ENCODE data around the gene AQP7. TPM values are rescaled to one million over a fixed set of nuclear protein-coding genes. Genes with fewer than 3 reads are reported as not detected.
"Not testable (repeated sequence)": the region's sequence is repeated elsewhere in the genome, so short reads cannot be mapped to it uniquely, and the experiment has no call there.

AQP7 gene
- total RNA-seq, 1 experiment from 2014 or later, result not detected

DNA sequence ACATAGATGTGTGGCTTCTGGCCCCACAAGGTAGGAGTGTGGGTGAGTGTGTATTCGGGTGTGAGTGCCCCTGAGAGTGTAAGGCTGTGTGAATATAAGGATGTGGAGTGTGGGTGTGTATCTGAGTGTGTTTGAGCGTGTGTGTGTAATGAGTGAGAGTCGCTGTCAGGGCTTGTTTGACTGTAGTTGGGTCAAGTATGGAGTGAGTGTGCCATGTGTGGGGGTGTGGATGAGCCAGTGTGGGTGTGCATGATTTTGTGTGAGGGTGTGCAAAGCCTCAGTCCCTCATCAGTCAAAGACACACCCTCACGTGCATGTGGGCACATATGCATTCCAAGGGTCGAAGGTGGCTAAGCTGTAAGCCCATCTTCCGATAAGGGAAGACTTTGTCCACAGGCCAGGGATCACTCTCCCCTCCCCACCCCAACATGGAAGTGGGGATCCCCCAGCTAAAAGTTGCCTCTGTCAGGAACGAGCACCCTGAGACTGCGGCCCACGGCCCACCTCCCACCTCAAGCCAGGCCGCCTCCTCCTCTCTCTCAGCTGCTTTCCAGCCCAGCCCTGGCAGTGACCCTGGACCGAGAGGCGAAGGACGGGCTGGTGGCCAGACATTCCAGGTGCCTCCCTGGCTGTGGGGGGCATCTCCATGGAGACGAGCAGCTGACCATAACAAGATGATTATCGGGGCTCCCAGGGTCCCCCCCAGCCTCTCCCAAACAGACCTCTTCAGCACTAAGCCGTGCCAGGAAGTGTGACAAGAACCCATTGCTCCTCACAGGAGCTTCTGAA, 32.1 kb upstream of the AQP7 start:
- no peak for DNase-seq (ENCODE audit: low read depth)

DNA sequence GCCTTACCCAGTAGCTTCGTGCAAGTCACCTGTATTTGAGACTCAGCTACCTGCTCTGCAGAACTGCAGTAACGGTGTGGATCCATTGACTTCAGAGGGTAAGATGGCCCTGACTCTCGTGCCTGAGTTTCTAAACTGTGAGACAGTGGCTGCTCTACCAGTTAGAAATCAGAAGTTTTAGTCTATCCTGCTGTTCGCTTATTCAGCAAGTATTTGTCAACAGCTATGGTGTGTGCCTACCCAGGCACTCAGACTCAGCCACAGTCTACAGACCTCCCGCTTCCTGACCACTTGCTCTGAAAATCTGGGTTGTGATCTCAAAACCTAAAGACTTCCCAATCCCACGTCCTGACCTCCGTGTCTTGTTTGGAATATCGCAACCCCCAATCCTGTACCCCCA, 31.5 kb upstream of the AQP7 start:
- DNase-seq (ENCODE audit: low read depth), result no peak

DNA sequence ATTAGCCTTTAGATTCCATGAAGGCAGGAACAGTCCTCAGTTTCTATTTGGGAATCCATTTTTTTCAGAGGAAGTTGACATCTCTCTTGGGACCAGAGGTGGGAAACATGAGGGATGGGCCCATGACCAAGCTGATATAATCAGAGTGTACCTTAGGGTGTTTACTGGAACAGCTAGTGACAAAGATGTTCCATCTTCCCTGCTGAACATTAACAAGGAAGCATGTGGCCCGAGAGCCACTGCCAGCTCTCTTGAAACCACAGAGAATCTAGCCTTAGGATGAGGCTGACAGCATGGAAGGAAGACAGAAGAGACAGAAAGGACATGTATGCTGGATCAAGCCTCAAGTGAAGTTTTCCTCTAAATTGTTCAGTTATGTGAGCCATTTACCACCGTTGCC, 29.1 kb upstream of the AQP7 start:
- DNase-seq (ENCODE audit: low read depth), result no peak

DNA sequence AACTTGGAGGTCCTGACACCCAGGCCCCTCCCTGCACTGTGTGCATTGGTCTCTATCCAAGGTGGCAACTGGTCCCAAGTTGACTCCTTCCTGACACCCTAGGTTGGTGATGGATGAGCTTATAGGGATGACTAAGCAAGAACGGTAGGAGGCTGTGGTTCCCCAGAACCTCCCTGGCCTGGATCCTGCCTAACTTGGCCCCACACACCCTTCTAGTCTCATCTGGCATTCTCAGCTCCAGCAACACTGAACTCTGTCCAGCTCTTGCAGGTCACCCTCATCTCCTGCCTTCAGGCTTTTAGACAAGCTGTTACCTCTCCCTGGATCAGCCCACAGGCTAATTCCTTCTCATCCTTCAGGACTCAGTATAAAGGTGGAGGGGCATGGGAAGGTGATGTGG, 28.6 kb upstream of the AQP7 start:
- DNase-seq (ENCODE audit: low read depth), result no peak

DNA sequence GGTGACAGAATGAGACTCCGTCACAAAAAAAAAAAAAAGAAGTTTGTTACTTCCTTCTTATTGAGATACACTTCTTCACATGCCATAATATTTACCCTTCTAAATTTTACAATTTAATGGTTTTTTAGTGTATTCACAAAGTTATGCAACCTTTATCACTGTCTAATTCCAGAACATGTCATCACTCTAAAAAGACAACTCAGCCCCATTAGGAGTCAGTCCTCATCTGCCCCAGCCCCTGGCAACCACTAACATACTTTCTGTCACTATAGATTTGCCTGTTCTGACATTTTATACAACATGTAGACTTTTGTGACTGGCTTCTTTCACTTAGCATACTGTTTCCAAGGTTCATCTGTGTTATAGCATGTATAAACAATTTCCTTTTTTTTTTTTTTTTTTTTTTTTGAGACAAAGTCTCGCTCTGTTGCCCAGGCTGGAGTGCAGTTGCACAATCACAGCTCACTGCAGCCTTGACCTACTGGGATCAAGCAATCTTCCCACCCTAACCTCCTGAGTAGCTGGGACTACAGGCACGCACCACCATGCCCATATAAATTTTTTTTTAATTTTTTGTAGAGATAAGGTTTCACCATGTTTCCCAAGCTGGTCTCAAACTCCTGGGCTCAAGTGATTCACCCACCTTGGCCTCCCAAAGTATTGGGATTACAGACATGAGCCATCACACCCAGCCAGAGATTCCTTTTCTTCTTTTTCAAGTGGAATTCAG, 27.1 kb upstream of the AQP7 start:
- DNase-seq (ENCODE audit: low read depth), result no peak

DNA sequence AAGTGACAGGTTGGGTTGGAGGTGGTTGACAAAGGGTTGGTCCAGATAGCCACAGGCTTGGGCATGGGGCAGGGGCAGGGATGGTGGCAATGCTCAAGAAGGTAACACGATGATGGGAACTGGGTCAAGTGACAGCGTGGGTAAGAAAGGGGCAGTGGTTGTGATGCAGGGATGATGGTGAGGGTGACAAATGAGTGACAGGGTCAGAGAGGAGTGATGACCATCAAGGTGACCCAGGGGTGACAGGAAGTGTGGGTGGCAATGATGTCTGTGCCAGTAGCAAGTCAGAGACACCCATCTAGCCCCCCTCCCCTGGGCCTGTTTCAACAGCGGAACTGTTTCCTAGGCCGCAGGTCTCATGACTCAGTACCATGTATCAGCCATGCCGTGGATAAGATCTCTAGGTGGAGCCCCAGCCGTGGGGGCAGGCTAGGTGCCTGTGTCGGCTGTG, 24.5 kb upstream of the AQP7 start:
- DNase-seq (ENCODE audit: low read depth), result no peak

DNA sequence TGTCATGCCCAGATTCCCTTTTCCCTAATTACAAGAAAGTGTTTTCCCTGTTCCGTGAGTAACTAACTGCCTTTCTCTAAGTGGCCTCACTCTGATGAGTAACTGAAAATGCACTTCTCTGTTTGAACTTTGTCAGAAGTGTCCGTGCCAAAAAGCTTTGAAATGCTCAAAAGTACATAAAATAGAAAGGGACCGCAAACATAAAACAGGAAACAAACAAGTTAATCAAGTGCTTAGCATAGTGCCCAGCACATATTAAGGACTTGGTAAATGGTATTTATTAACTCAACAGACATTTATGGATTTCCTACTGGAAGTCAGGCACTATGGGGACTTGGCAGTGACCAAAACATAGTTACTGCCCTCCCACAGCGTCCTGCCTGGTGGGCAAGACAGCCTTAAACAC, 22.8 kb upstream of the AQP7 start:
- DNase-seq (ENCODE audit: low read depth), result no peak

DNA sequence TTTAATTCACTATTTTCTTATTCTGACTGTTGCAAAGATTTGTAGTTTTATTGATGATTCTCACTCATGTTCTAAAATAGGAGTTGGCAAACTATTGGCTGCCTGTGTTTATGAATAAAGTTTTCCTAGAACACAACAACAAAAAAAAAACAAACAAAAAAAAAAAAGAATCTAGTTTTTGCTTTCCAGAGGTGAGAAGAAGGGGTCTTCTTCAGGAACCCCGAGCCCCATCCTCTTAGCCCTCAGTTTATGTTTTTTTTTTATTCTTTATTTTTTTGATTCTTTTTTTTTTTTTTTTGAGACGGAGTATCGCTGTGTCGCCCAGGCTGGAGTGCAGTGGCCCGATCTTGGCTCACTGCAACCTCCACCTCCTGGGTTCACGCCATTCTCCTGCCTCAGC, 22.1 kb upstream of the AQP7 start:
- DNase-seq (ENCODE audit: low read depth), result not testable (repeated sequence)

DNA sequence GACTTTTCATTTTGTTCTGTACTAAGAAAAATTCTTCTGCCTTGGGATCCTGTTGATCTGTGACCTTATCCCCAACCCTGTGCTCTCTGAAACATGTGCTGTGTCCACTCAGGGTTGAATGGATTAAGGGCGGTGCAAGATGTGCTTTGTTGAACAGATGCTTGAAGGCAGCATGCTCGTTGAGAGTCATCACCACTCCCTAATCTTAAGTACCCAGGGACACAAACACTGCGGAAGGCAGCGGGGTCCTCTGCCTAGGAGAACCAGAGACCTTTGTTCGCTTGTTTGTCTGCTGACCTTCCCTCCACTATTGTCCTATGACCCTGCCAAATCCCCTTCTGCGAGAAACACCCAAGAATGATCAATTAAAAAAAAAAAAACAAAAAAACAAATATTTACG, 21.7 kb upstream of the AQP7 start:
- DNase-seq (ENCODE audit: low read depth), result not testable (repeated sequence)

DNA sequence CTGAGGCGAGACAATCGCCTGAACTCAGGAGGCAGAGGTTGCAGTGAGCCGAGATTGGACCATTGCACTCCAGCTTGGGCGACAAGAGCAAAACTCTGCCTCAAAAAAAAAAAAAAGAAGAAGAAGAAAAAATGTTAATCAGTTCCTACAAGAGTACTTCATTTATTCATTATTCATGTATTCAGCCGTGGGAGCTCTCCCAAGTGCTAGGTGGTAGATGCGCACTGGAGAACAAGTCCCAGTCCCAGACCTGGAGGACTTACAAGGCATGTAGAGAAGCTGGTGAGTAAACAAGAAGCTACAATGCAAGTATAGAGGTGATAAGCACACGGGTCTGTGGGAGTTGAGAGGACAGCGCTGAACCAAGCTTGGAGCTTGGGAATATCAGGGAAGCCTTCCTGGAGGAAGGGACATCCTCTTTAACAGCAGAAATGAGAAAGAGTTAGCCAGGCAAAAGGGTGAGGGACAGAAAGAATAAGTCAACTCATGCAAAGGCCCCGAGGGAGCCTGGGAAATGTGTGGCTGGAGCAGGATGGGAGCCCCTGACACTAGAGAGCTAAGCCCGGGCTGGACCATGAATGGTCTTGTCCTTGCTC, 17.4 kb upstream of the AQP7 start:
- no peak for DNase-seq (ENCODE audit: low read depth)

DNA sequence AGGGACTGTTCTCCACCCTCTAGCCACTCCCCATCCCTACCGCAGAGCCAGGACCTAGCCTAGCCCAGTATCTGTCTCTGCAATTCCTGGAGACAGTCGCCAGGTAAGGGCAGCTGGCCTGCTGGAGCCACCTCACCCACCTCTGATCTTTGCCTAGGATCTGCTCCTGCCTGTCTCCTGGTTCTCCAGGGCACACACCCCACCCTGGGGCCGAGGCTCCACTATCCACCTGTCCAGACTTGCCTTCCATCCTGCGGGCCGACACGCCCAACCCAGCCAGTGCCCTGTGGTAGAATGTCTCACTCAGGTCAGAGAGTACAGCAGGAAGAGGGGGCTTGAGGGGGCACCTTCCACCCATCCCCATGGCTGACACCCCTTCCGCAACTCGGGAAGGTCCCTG, 15.7 kb upstream of the AQP7 start:
- DNase-seq (ENCODE audit: low read depth), result no peak

DNA sequence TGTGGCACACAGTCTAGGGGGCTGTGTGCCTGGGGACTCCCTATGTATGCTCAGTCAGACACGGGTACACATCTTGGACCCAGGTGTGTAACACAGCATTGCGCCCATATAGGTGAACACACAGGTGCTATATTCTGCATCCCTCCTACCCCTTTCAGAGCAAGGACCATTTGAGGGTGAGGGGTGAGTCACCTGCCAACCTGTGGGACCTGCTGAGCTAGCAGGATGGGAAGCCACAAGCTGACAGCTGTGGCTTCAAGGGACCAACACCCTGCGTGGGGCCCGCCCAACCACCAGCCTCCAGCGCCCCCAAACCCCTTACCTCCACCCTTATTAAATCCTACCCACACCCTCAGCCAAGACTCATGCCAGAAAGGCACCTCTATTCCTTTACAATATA, 14.6 kb upstream of the AQP7 start:
- no peak for DNase-seq (ENCODE audit: low read depth)

DNA sequence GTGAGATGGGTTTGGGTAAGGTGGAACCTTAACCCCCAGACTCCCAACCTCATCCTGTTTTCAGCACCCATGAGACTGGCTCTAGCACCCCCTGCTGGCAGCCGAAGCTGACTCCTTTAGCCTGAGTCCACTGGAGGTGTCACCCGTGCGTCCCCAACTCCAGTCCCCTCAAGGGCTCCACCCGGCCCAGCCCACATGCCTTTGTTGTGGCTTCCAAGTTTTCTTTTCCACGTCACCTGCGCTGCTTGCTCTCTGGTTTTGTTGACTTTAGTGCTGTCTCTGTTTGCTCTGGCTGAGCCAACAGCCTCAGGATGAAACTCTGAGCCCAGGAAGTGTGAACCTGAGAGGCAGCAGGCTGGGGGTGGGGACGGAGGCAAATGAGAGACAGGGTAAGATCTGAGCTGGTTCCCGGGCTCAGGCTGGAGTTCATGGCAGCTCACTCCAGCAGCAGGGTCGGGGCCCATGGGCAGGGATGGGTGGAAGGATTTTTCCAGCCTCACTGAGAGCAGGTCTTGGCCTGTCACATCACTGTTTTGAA, 13.2 kb upstream of the AQP7 start:
- DNase-seq (ENCODE audit: low read depth), result peak; percentile 29

DNA sequence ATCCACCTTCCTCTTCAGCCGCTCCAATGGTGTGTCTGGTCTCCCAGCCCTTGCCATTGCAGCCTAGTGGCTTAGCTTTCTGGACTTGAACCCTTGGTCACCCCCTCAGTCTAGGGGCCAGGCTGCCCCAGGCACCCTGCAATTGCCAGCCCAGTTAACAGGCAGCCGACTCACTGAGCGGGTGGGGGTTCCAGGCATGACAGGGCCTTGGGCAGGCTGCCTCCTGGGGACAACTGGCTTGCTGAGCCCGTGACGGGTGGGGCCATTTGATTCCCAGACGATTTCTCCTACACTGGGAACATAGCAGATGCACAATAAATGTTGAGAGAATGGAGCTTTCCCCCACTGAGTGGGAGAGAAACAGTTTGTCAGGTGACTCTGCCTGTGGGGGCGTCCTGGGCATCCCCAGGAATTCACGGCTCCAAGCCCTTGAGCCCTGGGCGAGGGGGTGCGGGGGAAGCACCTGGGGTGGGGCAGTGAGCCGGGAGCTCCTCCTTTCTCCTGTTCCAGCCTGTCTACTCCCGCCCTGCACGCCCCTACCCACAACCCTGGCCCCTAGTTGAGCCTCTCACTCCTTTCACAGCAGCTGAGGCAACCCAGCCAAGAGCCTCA, 12.6 kb upstream of the AQP7 start:
- DNase-seq (ENCODE audit: low read depth), result no peak

DNA sequence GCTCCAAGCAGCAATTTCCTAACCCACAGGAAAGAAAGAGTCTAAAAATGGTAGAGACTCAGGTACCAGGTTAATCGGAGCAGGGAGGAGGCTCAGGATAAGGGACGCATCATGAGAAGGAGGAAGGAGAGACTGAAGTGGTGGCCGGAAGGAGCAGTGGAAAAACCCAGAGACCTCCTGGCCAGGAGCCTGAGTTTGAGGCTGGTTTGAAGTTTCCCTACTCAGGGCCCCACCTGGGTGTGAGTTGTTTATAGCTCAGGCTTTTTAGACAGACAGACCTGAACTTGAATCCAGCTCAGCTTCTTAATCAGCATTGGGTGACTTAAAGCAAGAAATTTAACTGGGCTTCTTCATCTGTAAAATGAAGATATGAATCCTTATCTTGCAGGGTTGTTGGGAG, 11.9 kb upstream of the AQP7 start:
- DNase-seq (ENCODE audit: low read depth), result no peak

DNA sequence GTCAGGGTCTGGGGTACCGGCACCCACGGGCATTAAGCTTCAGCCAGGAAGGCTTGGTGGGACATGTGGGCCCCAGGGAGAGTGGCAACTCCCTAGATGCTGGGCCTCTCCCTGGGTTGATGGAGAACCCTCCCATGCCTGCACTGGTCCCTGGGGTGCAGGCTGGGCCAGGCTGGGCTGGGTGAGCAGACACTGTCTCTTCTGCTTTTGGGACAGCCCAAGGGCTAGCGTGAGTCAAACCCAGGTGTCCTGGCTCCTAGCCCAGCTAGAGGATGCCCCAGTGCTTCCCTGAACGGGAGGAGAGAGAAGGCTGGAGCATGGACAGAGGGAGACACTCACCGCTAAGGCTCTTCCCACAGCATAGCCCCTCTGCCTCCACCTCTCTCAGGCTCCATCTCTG, 5.7 kb upstream of the AQP7 start:
- DNase-seq (ENCODE audit: low read depth), result no peak

DNA sequence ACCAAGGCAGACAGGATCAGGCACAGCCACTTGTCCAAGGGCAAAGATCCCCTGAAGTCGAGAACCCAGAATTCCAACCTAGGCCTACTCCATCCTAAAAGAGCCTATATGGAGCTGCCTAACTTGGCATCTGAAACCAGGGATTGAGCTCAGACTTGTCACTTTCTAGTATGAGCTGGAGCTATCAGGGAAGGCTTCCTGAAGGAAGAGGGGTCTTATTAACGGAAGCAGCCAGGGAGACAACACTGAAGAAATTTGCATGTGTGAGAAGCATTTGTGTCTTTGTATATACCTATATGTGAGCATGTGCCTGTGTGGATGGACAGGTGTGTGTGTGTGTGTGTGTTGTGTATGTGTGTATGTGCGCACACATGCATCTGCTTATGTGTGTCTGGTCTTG, 4.7 kb upstream of the AQP7 start:
- DNase-seq (ENCODE audit: low read depth), result no peak

DNA sequence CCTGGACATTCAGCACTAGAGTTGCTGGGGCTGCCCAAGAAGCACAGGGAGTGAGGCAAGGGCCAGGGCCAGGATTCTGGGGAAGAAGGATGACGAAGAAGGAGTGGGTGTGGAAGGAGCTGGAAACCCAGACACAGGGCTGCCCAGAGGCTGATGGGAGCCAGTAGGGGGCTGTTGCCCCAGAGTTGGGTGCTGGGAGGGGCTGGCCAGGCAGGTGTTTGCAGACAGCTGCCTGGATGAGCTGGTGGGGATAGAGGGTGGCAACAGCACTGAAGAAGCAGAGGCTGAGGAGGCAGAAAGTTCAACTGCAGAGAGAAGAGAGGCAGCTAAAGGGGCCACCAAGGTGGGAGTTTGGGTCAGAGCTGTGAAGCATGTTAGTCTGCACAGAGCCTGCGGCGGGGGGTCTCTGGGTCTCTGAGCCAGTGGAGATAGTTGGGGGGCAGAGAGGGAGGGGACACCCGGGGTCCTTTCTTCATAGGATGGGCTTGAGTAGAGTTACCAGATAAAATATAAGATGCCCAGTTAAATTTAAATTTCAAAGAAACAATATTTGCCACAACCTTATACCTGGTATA, 2.5 kb upstream of the AQP7 start:
- no peak for DNase-seq (ENCODE audit: low read depth)

DNA sequence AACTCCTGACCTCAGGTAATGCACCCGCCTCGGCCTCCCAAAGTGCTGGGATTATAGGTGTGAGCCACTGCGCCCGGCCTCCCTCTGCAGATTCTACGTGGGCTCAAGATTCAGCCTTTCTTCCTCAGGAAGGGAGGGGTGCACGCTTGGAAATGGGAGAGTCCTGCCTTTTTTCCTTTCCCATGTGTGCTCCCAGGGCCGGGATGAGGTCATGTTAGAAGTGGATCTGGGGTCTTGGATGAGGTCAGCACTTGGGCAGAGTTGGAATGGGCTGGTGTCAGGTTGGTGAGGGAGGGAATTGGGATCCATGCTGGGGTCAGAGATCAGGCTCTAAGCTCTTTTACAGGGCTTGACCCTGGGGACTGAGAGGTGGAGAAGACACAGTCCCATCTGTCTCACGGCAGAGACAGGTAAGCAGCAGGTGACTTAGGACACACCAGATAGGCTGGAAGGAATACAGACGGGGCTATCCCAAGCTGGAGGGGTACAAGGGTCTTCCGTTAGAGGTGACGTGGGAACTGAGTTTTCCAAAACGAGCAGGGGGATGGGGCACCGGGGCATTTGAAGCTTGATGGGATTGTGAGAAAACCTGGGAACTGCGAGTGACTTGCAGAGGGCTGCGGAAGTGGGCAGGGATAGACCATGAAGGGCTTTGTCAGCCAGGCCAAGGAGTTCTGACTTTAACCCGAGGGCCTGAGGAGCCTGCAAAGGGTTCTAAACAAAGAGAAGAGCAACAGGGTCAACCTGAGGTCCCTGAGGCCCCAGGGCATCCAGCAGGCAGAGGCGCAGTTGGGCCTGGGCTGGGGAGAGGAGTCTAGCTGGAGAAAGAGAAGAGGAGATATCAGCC, 1.8 kb upstream of the AQP7 start:
- no peak for DNase-seq (ENCODE audit: low read depth)

DNA sequence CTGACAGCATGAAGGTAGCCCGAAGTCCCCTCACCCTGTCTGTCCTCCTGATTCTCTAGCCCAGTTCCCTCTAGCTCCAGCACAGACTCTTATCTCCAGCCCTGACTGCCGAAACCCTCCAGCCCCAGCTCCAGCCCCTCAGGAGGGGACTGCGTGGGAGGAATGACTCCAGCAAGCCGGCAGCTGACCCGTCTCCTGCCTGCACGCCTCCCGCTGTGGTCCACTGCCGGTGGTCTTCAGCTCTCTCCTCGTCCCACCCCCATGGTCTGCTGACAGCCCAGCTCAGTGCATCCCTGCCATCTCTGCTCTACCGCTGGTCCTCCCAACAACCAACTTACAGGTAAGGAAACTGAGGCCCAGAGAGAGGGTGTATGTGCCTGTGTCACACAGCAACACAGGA, 559 bp downstream of the AQP7 start:
- DNase-seq (ENCODE audit: low read depth), result not testable (repeated sequence)

DNA sequence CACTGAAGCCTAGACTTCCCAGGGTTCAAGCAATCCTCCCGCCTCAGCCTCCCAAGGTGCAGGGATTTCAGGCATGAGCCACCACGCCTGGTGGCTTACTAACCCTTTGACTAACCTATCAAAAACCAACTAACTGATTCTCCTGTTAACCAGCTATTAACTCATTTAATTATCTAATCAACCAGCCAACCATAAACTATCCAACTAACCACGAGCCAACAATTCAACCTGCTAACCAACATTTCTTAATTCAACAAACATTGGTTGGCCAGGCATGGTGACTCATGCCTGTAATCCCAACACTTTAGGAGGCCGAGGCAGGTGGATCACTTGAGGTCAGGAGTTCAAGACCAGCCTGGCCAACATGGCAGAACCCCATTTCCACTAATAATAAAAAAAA, 3.3 kb downstream of the AQP7 start:
- not testable (repeated sequence) for DNase-seq (ENCODE audit: low read depth)
